Measurements from ENCODE around the gene STIM2. TPM values are rescaled to one million over a fixed set of nuclear protein-coding genes. Genes with fewer than 3 reads are reported as not detected.

Gene STIM2
- total RNA-seq, 1 donor from 2014 or later: 22.5 TPM

- no peak for DNase-seq (ENCODE audit: low spot score)
Observed at GRCh38 chr4:26899991-26900390, 39.4 kb downstream of the STIM2 start.

GRCh38 chr4:26900765-26901164 is 40.1 kb downstream of the STIM2 start:
- DNase-seq (ENCODE audit: low spot score): no peak

GRCh38 chr4:26905172-26905571 is 44.5 kb downstream of the STIM2 start:
- DNase-seq (ENCODE audit: low spot score): no peak

DNA sequence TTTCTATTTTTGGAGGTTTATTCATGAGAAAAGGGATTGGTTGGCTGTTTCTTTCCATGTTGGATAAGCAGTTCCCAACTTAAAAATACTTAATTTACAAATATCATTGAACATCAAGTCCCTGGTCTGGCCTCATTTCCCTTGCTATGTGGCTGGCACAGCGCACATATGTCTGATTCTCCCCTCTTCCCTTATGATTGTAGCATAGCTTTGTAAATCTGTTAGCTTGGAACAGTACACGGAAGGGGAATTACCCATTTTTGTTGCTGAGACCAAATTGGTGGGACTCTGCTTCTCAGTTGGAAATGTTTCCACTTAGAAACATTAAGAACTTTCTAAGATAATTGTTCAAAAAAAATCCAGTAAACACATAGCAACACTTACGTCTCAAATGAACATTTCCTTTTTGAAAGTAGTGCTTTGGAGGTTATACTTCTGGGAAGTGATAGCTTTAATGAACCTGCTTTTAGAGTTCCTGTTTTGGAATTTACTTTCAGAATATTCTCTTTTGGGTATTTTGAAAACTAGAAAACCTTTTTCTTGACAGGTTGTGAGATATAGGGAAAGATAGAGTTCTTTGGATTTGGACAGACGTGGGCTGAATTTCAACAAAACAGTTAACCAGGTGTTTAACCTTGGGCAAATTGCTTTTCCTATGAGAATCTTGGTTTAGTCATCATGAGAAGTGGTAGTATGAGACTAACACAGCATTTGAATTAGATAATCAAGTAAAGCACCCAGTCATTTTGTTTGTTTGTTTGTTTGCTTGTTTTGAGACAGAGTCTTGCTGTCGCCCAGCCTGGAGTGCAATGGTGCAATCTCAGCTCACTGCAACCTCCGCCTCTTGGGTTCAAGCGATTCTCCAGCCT is 47.3 kb downstream of the STIM2 start:
- DNase-seq (ENCODE audit: low spot score): no peak

DNA sequence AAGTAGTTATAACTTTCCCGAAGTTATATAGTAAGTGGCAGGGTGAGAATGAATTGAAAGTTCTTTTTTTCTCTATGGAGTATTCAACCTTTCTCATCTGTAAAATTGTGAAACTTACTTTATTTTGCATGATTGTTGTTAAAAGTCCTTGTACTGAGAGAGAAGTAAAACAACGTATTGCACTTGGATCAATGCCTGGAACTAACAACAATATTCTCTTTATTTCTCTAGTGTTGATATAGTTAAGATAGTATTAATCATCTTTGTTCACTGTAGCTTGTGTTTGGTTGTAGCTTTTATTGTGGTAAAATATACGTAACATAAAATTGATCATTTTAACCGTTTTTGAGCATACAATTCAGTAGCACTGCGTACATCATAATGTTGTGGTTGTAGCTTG is 48.7 kb downstream of the STIM2 start:
- DNase-seq (ENCODE audit: low spot score): no peak

- no peak for DNase-seq (ENCODE audit: low spot score)
Observed at GRCh38 chr4:26911254-26911653, 50.6 kb downstream of the STIM2 start.

- no peak for DNase-seq (ENCODE audit: low spot score)
Observed at GRCh38 chr4:26912069-26912468, 51.4 kb downstream of the STIM2 start.

DNA sequence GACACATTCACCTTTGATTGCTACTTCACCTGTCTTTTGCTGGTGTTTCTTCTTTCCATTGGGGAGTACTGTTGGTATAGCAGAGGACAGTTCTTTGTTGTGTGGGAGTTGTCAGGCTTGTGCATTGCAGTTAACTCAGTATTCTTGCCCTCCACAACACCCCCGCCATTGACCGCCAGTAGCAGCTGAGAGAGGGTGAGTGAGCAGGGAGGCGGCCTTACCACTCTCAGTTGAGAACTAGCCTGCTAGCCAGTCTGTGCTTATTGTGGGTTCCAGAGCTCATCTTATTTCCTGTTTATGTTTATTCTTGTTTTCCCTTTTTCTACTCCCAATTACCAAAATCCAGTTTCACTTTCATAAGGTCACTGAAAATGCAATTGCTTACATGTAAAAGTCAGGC is 52.2 kb downstream of the STIM2 start:
- no peak for DNase-seq (ENCODE audit: low spot score)

DNA sequence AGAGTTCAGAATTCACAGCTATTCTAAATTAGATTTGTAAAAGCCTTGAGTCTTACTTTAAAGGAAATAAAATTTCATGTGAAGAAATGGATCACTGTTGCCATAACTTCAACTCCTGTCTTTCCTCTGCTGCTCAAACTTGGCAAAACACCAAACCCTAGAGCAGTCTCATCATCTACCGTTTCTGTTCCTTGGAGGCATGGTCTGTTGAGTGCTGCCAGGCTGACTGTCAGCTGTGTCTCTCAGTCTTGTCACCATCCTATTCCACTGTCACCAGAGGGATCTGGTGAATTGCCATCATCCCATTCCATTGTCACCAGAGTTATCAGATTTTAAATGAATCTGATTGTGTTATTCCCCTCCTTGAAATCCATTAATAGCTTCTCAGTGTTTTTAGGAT is 55.6 kb downstream of the STIM2 start:
- DNase-seq (ENCODE audit: low spot score): no peak

DNA sequence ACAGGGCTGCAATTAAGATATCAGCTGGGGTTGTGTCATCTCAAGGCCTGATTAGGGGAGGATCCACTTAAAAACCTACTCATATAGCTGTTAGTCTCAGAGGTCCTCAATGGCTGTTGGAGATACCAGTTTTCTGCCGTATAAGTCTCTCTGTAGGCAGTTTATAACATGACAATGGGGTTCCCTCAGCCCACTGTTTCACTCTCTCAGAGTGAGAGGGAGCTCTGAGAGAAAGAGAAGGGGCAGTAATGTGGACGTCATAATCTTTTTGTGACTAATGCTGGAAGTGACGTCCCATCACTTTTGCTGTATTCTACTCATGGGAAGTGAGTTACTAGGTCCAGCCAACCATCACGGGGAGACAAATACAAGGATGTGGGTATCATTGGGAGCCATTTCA is 70.3 kb downstream of the STIM2 start:
- no peak for DNase-seq (ENCODE audit: low spot score)

GRCh38 chr4:26931451-26931850 is 70.8 kb downstream of the STIM2 start:
- DNase-seq (ENCODE audit: low spot score): no peak

GRCh38 chr4:26931966-26932365 is 71.3 kb downstream of the STIM2 start:
- no peak for DNase-seq (ENCODE audit: low spot score)

DNA sequence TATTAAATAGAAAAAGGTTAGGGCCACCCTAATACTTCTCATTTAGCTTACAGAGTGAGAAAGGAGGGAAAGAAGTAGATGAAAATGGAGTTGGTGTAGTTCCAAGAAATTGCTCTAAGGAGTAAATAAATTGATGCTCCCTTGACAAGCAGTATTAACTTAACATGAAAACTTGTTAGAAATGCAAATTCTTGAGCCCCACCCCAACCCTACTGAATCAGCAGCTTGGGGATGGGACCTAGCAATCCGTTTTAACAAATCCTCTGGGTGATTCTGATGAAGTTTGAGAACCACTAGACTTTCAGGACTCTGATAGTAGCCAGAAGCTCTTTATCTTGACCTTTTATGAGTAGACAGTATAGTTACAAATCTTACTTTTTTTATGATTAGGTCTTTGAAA is 74.8 kb downstream of the STIM2 start:
- DNase-seq (ENCODE audit: low spot score): no peak

DNA sequence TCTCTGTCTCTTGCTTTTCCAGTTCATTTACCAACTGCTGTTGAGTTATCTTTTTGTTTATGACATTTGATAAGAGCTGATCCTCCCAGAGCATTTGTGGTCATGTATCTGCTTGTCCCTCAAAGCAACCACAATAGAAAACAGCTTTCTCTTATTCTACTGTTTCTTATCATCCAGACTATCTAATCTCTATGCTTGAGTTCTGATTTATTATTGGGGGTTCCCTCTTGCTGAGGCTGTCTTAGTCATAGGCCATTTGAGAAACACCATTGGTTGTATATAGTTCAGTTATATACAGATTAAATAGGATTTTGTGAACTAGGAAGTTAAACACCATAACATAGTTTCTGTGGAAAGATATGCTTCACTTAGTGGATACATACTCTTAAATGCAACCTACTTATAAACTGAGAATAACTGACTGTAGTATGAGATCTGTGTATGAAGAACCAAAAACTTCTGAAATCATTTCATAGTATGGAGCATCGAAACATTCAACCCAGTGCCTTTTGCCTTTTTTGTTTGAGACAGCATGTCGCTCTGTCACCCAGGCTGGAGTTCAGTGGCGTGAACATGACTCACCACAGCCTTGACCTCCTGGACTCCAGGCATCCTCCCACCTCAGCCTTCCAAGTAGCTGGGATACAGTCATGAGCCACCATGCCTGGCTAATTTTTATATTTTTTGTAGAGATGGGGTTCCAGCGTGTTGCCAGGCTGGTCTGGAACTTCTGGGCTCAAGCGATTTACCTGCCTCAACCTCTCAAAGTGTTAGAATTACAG is 75.8 kb downstream of the STIM2 start:
- no peak for DNase-seq (ENCODE audit: low spot score)

GRCh38 chr4:26937139-26937538 is 76.5 kb downstream of the STIM2 start:
- DNase-seq (ENCODE audit: low spot score): no peak

- no peak for DNase-seq (ENCODE audit: low spot score)
Observed at GRCh38 chr4:26937567-26937966, 76.9 kb downstream of the STIM2 start.

DNA sequence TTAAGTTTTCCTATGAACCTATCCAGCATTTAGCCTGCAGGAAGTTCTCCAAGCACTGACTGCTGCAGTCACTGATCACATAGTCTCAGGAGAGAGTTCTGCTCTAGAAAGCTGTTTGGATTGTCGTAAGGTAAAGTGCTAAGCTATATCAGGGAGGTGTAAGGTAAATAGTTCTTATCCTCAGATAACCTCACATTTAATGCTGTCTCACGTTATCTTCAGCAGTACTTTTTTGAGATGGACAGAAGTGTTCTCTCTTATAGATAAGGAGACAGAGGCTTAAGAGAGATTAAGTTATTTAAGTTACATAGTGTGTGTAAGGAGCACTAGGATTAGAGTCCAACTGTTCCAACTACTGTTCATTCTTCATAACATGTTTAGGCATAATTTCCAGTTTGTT is 77.9 kb downstream of the STIM2 start:
- DNase-seq (ENCODE audit: low spot score): no peak

DNA sequence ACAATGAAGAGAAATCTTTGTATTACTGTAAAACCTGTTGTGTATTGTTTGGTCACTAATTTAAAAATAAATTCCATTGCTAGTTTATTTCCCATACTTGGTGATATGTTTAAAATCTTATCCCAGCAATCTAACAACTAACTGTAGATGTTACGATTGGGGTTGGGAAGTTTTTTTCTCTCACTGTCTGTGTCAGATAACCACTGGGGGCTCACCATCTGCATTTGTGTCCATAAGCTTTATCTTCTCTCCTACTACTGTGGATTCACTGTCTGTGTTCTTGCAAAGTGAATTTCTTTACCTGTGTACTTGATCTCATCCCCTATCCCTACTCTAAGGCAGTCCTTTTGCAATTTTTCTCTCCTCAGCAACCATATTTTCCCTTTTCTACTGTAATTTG is 81.3 kb downstream of the STIM2 start:
- no peak for DNase-seq (ENCODE audit: low spot score)

DNA sequence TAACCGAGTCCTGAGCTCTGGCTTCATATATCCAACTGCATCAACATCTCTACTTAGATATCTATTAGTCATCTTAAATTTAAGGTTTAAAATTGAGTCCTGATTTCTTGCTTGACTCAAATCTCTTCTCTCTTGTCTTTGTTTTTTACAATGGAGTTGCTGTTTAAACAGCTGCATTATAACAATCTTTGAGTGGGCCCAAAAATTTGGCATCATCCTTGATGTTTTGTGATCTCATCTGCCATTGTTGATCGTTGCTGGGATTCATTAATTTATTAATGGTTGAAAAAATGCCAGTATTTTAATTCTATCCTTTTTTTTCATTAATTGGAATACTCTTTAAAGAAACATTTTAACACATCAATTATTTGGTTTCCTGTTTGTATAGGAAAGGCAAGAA is 82.2 kb downstream of the STIM2 start:
- DNase-seq (ENCODE audit: low spot score): no peak

DNA sequence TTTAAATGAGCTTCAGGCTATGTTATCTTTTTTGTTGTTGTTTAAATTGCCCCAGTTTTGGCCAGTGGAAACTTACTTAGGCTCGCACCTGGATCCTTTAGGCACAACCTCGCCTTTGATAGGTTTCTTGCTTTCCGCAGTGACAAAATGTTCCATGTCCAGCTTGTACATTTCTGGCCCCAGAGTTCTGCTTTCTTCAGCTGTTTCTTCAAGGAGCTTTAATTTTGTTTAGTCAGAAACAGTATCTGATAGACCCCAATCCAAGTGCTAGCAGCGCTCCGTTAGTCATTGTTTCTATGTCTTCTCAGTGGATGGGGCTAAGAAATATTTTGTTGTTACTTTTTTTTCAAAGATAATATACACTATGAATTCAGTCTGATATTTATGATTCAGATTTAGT is 82.8 kb downstream of the STIM2 start:
- DNase-seq (ENCODE audit: low spot score): no peak

DNA sequence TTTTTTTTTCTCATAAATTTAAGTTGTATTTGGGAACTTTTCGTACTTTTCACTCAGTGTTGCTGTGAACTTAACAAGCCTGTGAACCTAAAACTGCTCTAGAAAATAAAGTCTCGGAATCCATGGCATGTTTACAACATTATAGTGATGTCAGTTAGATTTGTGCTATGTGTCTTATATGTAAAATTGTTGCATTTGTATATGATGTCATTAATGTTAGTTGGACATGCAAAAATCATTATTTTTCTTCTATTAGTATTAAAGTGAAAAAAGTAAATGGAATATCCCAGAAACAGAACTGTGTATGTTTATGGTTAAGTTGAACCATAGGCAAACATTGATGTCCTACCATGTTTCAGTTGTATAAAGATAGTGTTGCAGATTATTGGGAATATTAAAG is 85.2 kb downstream of the STIM2 start:
- no peak for DNase-seq (ENCODE audit: low spot score)

DNA sequence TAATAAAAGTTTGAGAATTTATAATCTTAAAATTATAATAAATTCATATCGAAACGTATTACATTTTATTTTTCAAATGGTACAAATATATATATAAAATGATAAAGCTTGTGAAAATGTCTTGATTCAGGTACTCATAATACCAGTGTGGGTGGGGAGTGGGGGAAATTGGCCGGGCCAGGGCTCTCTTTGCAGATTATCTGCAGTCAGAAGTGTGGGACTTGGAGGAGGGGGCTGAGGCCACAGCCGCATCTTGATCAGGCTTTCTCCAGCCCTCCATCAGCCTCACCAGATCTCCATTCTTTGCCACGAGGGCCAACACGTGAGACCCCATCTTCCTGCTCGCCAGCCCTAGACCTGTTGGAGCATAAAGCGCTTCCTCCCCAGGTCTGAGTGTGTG is 86.7 kb downstream of the STIM2 start:
- DNase-seq (ENCODE audit: low spot score): no peak

DNA sequence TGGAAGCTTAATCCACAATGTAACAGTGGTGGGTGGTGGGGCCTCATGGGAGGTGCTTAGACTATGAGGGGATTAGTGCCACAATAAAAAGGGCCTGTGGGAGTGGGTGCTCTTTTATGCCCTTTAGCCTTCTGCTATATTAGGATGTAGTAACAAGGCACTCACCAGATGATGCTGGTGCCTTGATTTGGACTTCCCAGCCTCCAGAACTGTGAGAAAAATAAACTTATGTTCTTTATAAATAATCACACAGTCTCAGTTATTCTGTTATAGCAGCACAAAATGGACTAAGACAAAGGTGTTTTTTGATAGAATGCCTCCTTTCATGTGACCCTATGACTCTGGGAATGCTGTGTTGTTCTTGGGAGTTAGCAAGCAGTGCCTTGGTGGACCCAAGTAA is 89.8 kb downstream of the STIM2 start:
- DNase-seq (ENCODE audit: low spot score): no peak
